IMR-90 (cell line): ENCODE data around the gene RIC8A. TPM values are rescaled to one million over a fixed set of nuclear protein-coding genes. Genes with fewer than 3 reads are reported as not detected.

ENCODE experiments used
- ATAC-seq: fragments of 200-7000 bp; cut with Tn5 transposase; 2 replicates; pipeline ENCODE4 v1.9.1; 2020; ENCODE audit warnings: low read depth, mild to moderate bottlenecking, moderate library complexity
- BruUV-seq: library from RNA; stranded (reverse); fragments of 400-500 nt; replicated peaks from 2 replicates; lab custom pipeline; 2021; lab: Mats Ljungman, UMichigan
- CTCF ChIA-PET: fragments of 300-600 bp; formaldehyde crosslinking; extraction: SDS; loops from one replicate; lab custom pipeline; 2021; ENCODE audit warnings: antibody characterized with exemption; lab: Yijun Ruan, JAX
- POLR2A ChIA-PET: fragments of 300-600 bp; sonication (Branson Sonifier 250); formaldehyde crosslinking; loops from one replicate; lab custom pipeline; 2022; ENCODE audit warnings: antibody characterized with exemption; ENCODE audit not compliant: unreplicated experiment; lab: Charles Lee
- DNase-seq: peaks from one replicate; pipeline ENCODE4 v3.0.0; 2013
- H2AFZ ChIP-seq: replicated peaks from 2 replicates; pipeline ENCODE3; 2013; ENCODE audit warnings: low read length, mild to moderate bottlenecking; ENCODE audit not compliant: poor library complexity
- H2AK5ac ChIP-seq: 2 replicates; pipeline ENCODE4 v1.6.1; 2013; ENCODE audit warnings: low read depth, low read length, inconsistent platforms
- H2AK9ac ChIP-seq: replicated peaks from 2 replicates; pipeline ENCODE3; 2013; ENCODE audit warnings: mild to moderate bottlenecking, low read depth, low read length, moderate library complexity; ENCODE audit not compliant: poor library complexity
- H2BK120ac ChIP-seq: 2 replicates; pipeline ENCODE4 v1.6.1; 2013; ENCODE audit warnings: low read depth, low read length, inconsistent platforms
- H2BK15ac ChIP-seq: 3 replicates; pipeline ENCODE4 v1.6.1; 2013; ENCODE audit warnings: low read depth, low read length, inconsistent platforms
- H2BK20ac ChIP-seq: 2 replicates; pipeline ENCODE4 v1.6.1; 2013; ENCODE audit warnings: low read depth, mild to moderate bottlenecking, inconsistent platforms, low read length, moderate library complexity
- H2BK5ac ChIP-seq: 2 replicates; pipeline ENCODE4 v1.6.1; 2013; ENCODE audit warnings: mild to moderate bottlenecking, low read depth, low read length, inconsistent platforms; ENCODE audit not compliant: poor library complexity, severe bottlenecking
- H3K14ac ChIP-seq: replicated peaks from 2 replicates; pipeline ENCODE4 v1.6.1; 2013; ENCODE audit warnings: low read depth, low read length, inconsistent platforms
- H3K18ac ChIP-seq: 2 replicates; pipeline ENCODE4 v1.6.1; 2013; ENCODE audit warnings: low read depth, low read length, control low read depth
- H3K23ac ChIP-seq: 2 replicates; pipeline ENCODE4 v1.6.1; 2013; ENCODE audit warnings: low read depth, low read length, inconsistent platforms
- H3K27ac ChIP-seq: 2 replicates; pipeline ENCODE4 v1.5.1; 2013; ENCODE audit warnings: mild to moderate bottlenecking, control low read depth, low read length; ENCODE audit not compliant: insufficient read depth
- H3K27me3 ChIP-seq: 2 replicates; pipeline ENCODE4 v1.6.1; 2013; ENCODE audit warnings: low read length; ENCODE audit not compliant: control insufficient read depth, insufficient read depth
- H3K36me3 ChIP-seq: 2 replicates; pipeline ENCODE4 v1.6.1; 2013; ENCODE audit warnings: low read length, mixed read lengths; ENCODE audit not compliant: control insufficient read depth, insufficient read depth
- H3K4ac ChIP-seq: 2 replicates; pipeline ENCODE4 v1.6.1; 2013; ENCODE audit warnings: low read depth, low read length, inconsistent platforms
- H3K4me1 ChIP-seq: 2 replicates; pipeline ENCODE4 v1.6.1; 2013; ENCODE audit warnings: low read length, mixed read lengths; ENCODE audit not compliant: control insufficient read depth, insufficient read depth
- H3K4me2 ChIP-seq: 2 replicates; pipeline ENCODE4 v1.6.1; 2013; ENCODE audit warnings: low read depth, mild to moderate bottlenecking, control low read depth, low read length, moderate library complexity
- H3K4me3 ChIP-seq: 2 replicates; pipeline ENCODE4 v1.5.1; 2013; ENCODE audit warnings: low read depth, mild to moderate bottlenecking, control low read depth, low read length, moderate library complexity; ENCODE audit not compliant: insufficient read depth
- H3K56ac ChIP-seq: 2 replicates; pipeline ENCODE4 v1.6.1; 2013; ENCODE audit warnings: low read length, inconsistent platforms; ENCODE audit not compliant: insufficient read depth; ENCODE audit errors: extremely low read depth
- H3K79me1 ChIP-seq, 2 experiments: 2 replicates each; pipeline ENCODE4 v1.6.1; 2013; ENCODE audit warnings: low read length in 2 of 2, inconsistent platforms in 1 of 2, low read depth in 1 of 2
- H3K9ac ChIP-seq: 2 replicates; pipeline ENCODE4 v1.6.1; 2013; ENCODE audit warnings: low read depth, low read length, control low read depth
- H3K9me1 ChIP-seq: 2 replicates; pipeline ENCODE4 v1.6.1; 2013; ENCODE audit warnings: low read length, inconsistent platforms; ENCODE audit not compliant: insufficient read depth
- H3K9me3 ChIP-seq: 2 replicates; pipeline ENCODE4 v1.6.1; 2013; ENCODE audit warnings: low read length; ENCODE audit not compliant: control insufficient read depth, insufficient read depth
- H4K20me1 ChIP-seq: 2 replicates; pipeline ENCODE4 v1.6.1; 2013; ENCODE audit warnings: low read length, inconsistent platforms; ENCODE audit not compliant: insufficient read depth
- H4K5ac ChIP-seq: 2 replicates; pipeline ENCODE4 v1.6.1; 2013; ENCODE audit warnings: mild to moderate bottlenecking, low read depth, low read length, control low read depth
- H4K8ac ChIP-seq, 2 experiments: 2 replicates each; pipeline ENCODE4 v1.6.1; 2013; ENCODE audit warnings: low read depth in 2 of 2, low read length in 2 of 2, control low read depth in 1 of 2, inconsistent platforms in 1 of 2
- H4K91ac ChIP-seq: 2 replicates; pipeline ENCODE4 v1.6.1; 2013; ENCODE audit warnings: low read depth, low read length, inconsistent platforms; ENCODE audit not compliant: insufficient read depth
- CHD1 ChIP-seq: IDR thresholded peaks from 2 replicates; pipeline ENCODE4 v1.6.1; 2012; ENCODE audit warnings: low read depth, low read length, improper control_type of control experiment
- ELK1 ChIP-seq: fragments of 150-350 bp; IDR thresholded peaks from 2 replicates; pipeline ENCODE4 v1.6.1; 2016; ENCODE audit warnings: low read depth, mild to moderate bottlenecking, low read length, moderate library complexity, borderline replicate concordance
- FOS ChIP-seq: fragments of 150-350 bp; IDR thresholded peaks from 2 replicates; pipeline ENCODE4 v1.6.1; 2016; ENCODE audit warnings: low read depth, low read length
- MAZ ChIP-seq: IDR thresholded peaks from 2 replicates; pipeline ENCODE4 v1.6.1; 2012; ENCODE audit warnings: low read depth, mild to moderate bottlenecking, low read length, improper control_type of control experiment, moderate library complexity, borderline replicate concordance
- RAD21 ChIP-seq: IDR thresholded peaks from 2 replicates; pipeline ENCODE4 v1.6.1; 2012; ENCODE audit warnings: low read length, improper control_type of control experiment
- RCOR1 ChIP-seq: IDR thresholded peaks from 2 replicates; pipeline ENCODE4 v1.6.1; 2012; ENCODE audit warnings: mild to moderate bottlenecking, low read length, improper control_type of control experiment; ENCODE audit not compliant: insufficient replicate concordance
- USF2 ChIP-seq: fragments of 150-350 bp; IDR thresholded peaks from 2 replicates; pipeline ENCODE4 v1.6.1; 2017; ENCODE audit warnings: mild to moderate bottlenecking, antibody characterized with exemption, low read length, low read depth
- WGBS, 2 experiments: methylation state at CpG; one replicate each; pipeline versions ENCODE4 v1.1.5 to v1.1.7; 2013; ENCODE audit warnings: missing lambda C conversion rate in 2 of 2; ENCODE audit not compliant: insufficient read length in 1 of 2; ENCODE audit errors: extremely low coverage in 2 of 2; 5-methylcytosine and 5-hydroxymethylcytosine counted together
- dilution Hi-C: fragments of 300-500 bp; cut with HindIII; formaldehyde crosslinking; loops from one replicate; pipeline ENCODE4 v1.14.3; 2018; ENCODE audit warnings: low sequenced_read_pairs; ENCODE audit not compliant: unreplicated experiment
- in situ Hi-C: fragments of 300-500 bp; cut with MboI; formaldehyde crosslinking; loops from 3 replicates; pipeline ENCODE4 v1.14.3; 2019; ENCODE audit warnings: low sequenced_read_pairs, inconsistent platforms, mixed read lengths
- intact Hi-C: fragments of 100-400 bp; cut with micrococcal nuclease; formaldehyde crosslinking; loops from 2 replicates; pipeline ENCODE4 v1.10.0; 2022
- polyA plus RNA-seq, 3 experiments: library from polyadenylated mRNA; depleted of rRNA; stranded (reverse); fragments of >200 nt; gene quantifications; 2 replicates each; pipeline ENCODE4 v1.2.3, GENCODE V29; 2012; ENCODE audit warnings: low replicate concordance in 1 of 3
- total RNA-seq: library from RNA; depleted of rRNA; stranded (reverse); fragments of >200 nt; gene quantifications from 2 replicates; pipeline ENCODE4 v1.2.3, GENCODE V29; 2012

Gene RIC8A
- total and polyA plus RNA-seq, 2 of the 4 experiments (the other 2 are of a cell fraction) = 129 to 188 TPM

GRCh38 chr11:206526-207207 lies 841 bp upstream of the RIC8A start:
- POLR2A ChIA-PET = interaction anchor here (0.8 kb wide), 1 partner anchor 38 kb away, joined by 3 read pairs; no protein-coding TSS in a partner anchor
- Histone ChIP-seq H4K20me1 (peaks cover 88% of the 10 kb centered on the region), H3K9me3 (no peaks in the 10 kb centered on the region), H3K4me3 (peak overlapping the region; percentile 70), H2AK5ac (peak overlapping the region; percentile 52), H4K8ac (peak overlapping the region; percentile 69 to 81), H3K9me1 (peaks cover 34% of the 10 kb centered on the region), H2BK120ac (no peak overlapping the region), H3K14ac (peak overlapping the region; percentile 95), H2BK20ac (no peak overlapping the region), H4K91ac (peak overlapping the region; percentile 89), H4K5ac (peak overlapping the region; percentile 32), H3K79me1 (peaks cover 45 to 87% of the 10 kb centered on the region in 2 experiments; a peak in 3 of 4 replicates), H3K4me1 (peaks cover 25% of the 10 kb centered on the region), H3K36me3 (peaks cover 54% of the 10 kb centered on the region), H3K4ac (peak overlapping the region; percentile 89), H2BK5ac (peak overlapping the region; percentile 83), H3K27ac (peak overlapping the region; percentile 83), H2AFZ (peak overlapping the region; percentile 91), H3K56ac (peak overlapping the region; percentile 77), H3K27me3 (no peaks in the 10 kb centered on the region), H3K23ac (peak overlapping the region; percentile 95), H3K18ac (no peak overlapping the region; the same call in 1 of the 2 replicates), H2AK9ac (peak overlapping the region; percentile 99), H3K9ac (peak overlapping the region; percentile 95), H3K4me2 (peak overlapping the region; percentile 94), H2BK15ac (no peak overlapping the region)
- ATAC-seq (peak; percentile 3), DNase-seq (no peak)
- dilution Hi-C loops = no loop called here
- CTCF ChIA-PET = interaction anchor here (0.5 kb wide), 1 partner anchor 28 kb away, joined by 3 read pairs; no protein-coding TSS in a partner anchor
- BruUV-seq = no TSS peak
- 4% methylated on average over 33 of the region's 39 CpGs; no CpG with 5 or more reads in 1 of the 2 experiments for WGBS, 2 experiments
- in situ Hi-C loops = no loop called here
- intact Hi-C loops = loop anchor here (2.0 to 5.0 kb wide), 4 partner anchors 101 to 311 kb away; partner anchors contain the start of gene IFITM2
- no peak for TF ChIP-seq USF2
- no peak for TF ChIP-seq RAD21
- no peak for TF ChIP-seq ELK1
- TF ChIP-seq RCOR1 = no peak
- TF ChIP-seq CHD1 = 0 out of 2 replicates have a peak, but pooled peaks have one; percentile 43
- TF ChIP-seq FOS = no peak
- no peak for TF ChIP-seq MAZ
